ENCODE data around the gene GRXCR2.

GRXCR2 gene

GRCh38 chr5:145913701-145914100 lies 40.9 kb upstream of the GRXCR2 start:
- H4K91ac ChIP-seq (ENCODE audit: low read depth, low read length): no peak overlapping the region
- H3K14ac ChIP-seq (ENCODE audit: low read length): no peak overlapping the region
- no peak overlapping the region for H3K4ac ChIP-seq (ENCODE audit: low read depth, low read length)
- no peak overlapping the region for H3K9ac ChIP-seq (ENCODE audit: low read length)
- no peak overlapping the region for H4K12ac ChIP-seq (ENCODE audit: low read depth, low read length)
- no peak overlapping the region for H2AFZ ChIP-seq (ENCODE audit: insufficient read depth, low read length, poor library complexity)
- H3K4me3 ChIP-seq (ENCODE audit: low read depth, low read length): no peak overlapping the region
- H2BK120ac ChIP-seq (ENCODE audit: insufficient read depth, low read length, poor library complexity): no peak overlapping the region
- no peak overlapping the region for H3K27ac ChIP-seq (ENCODE audit: low read depth, low read length)
- H2BK12ac ChIP-seq (ENCODE audit: low read length): no peak overlapping the region
- no peak overlapping the region for H2BK5ac ChIP-seq (ENCODE audit: low read depth, low read length, poor library complexity)
- H3K79me1 ChIP-seq (ENCODE audit: low read length): no peaks in the 10 kb centered on the region
- no peak overlapping the region for H3K4me2 ChIP-seq (ENCODE audit: low read length)
- no peaks in the 10 kb centered on the region for H3K9me3 ChIP-seq (ENCODE audit: insufficient read depth, low read depth, low read length)
- no peak overlapping the region for H3K23ac ChIP-seq (ENCODE audit: low read length)
- H3K79me2 ChIP-seq (ENCODE audit: control insufficient read depth, insufficient read depth, low read length, poor library complexity): no peaks in the 10 kb centered on the region
- WGBS (ENCODE audit: extremely low coverage, insufficient coverage, insufficient read length): no CpG with 5 or more reads among the region's 7 CpGs
- no peak overlapping the region for H2AK5ac ChIP-seq (ENCODE audit: low read length)
- H3K27me3 ChIP-seq (ENCODE audit: insufficient read depth, low read length): no peaks in the 10 kb centered on the region
- no peak overlapping the region for H4K8ac ChIP-seq (ENCODE audit: low read depth, low read length)
- peaks cover 0 to 2% of the 10 kb centered on the region in 2 experiments for H3K4me1 ChIP-seq (ENCODE audit: control insufficient read depth in 1 of 2, insufficient read depth in 2 of 2, low read length in 2 of 2)
- no peaks in the 10 kb centered on the region for H3K36me3 ChIP-seq (ENCODE audit: control insufficient read depth in 1 of 2, insufficient read depth in 2 of 2, low read length in 2 of 2)
- H3K18ac ChIP-seq (ENCODE audit: low read length): no peak overlapping the region
- no peak for DNase-seq

- Histone ChIP-seq H3K4me1 (ENCODE audit: control insufficient read depth in 1 of 2, insufficient read depth in 2 of 2, low read length in 2 of 2) (peaks cover 0 to 2% of the 10 kb centered on the region in 2 experiments), H3K36me3 (ENCODE audit: control insufficient read depth in 1 of 2, insufficient read depth in 2 of 2, low read length in 2 of 2) (no peaks in the 10 kb centered on the region), H4K8ac (ENCODE audit: low read depth, low read length) (no peak overlapping the region), H3K27ac (ENCODE audit: low read depth, low read length) (no peak overlapping the region), H3K4ac (ENCODE audit: low read depth, low read length) (no peak overlapping the region), H4K91ac (ENCODE audit: low read depth, low read length) (no peak overlapping the region), H2BK120ac (ENCODE audit: insufficient read depth, low read length, poor library complexity) (no peak overlapping the region), H2AFZ (ENCODE audit: insufficient read depth, low read length, poor library complexity) (no peak overlapping the region), H3K14ac (ENCODE audit: low read length) (no peak overlapping the region), H3K27me3 (ENCODE audit: insufficient read depth, low read length) (no peaks in the 10 kb centered on the region), H3K23ac (ENCODE audit: low read length) (no peak overlapping the region), H3K79me1 (ENCODE audit: low read length) (no peaks in the 10 kb centered on the region), H2BK12ac (ENCODE audit: low read length) (no peak overlapping the region), H2AK5ac (ENCODE audit: low read length) (no peak overlapping the region), H3K4me3 (ENCODE audit: low read depth, low read length) (no peak overlapping the region), H2BK5ac (ENCODE audit: low read depth, low read length, poor library complexity) (no peak overlapping the region), H3K4me2 (ENCODE audit: low read length) (no peak overlapping the region), H4K12ac (ENCODE audit: low read depth, low read length) (no peak overlapping the region), H3K9ac (ENCODE audit: low read length) (no peak overlapping the region), H3K18ac (ENCODE audit: low read length) (no peak overlapping the region), H3K9me3 (ENCODE audit: insufficient read depth, low read depth, low read length) (no peaks in the 10 kb centered on the region), H3K79me2 (ENCODE audit: control insufficient read depth, insufficient read depth, low read length, poor library complexity) (no peaks in the 10 kb centered on the region)
- DNase-seq: no peak
- no CpG with 5 or more reads among the region's 5 CpGs for WGBS (ENCODE audit: extremely low coverage, insufficient coverage, insufficient read length)
These were observed 39.8 kb upstream of the GRXCR2 start for GRCh38 chr5:145912594-145912993.

DNA sequence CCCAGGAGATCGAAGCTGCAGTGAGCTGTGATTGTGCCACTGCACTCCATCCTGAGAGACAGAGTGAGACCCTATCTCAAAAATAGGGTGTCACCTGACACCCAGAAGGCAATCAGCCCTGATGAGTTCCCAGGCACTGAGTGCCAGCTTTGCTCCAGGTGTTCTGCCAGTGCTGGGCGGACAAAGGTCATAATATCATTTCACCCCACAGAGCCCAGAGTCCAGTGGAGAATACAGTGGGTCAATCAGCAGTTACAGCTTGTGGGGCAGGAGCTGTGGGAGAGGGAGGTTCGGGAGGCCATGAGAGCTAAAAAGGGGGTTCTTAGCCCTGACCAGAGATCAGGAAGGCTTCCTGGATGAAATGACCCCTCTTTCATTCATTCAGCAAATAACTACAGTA lies 39.2 kb upstream of the GRXCR2 start:
- no peaks in the 10 kb centered on the region for H3K4me1 ChIP-seq (ENCODE audit: control insufficient read depth in 1 of 2, insufficient read depth in 2 of 2, low read length in 2 of 2)
- H3K79me1 ChIP-seq (ENCODE audit: low read length): no peaks in the 10 kb centered on the region
- no peak overlapping the region for H2BK12ac ChIP-seq (ENCODE audit: low read length)
- no peak overlapping the region for H3K9ac ChIP-seq (ENCODE audit: low read length)
- H3K4ac ChIP-seq (ENCODE audit: low read depth, low read length): no peak overlapping the region
- no CpG with 5 or more reads among the region's 3 CpGs for WGBS (ENCODE audit: extremely low coverage, insufficient coverage, insufficient read length)
- no peak overlapping the region for H4K91ac ChIP-seq (ENCODE audit: low read depth, low read length)
- no peak for DNase-seq
- no peak overlapping the region for H2BK120ac ChIP-seq (ENCODE audit: insufficient read depth, low read length, poor library complexity)
- no peaks in the 10 kb centered on the region for H3K36me3 ChIP-seq (ENCODE audit: control insufficient read depth in 1 of 2, insufficient read depth in 2 of 2, low read length in 2 of 2)
- H3K9me3 ChIP-seq (ENCODE audit: insufficient read depth, low read depth, low read length): no peaks in the 10 kb centered on the region
- H3K79me2 ChIP-seq (ENCODE audit: control insufficient read depth, insufficient read depth, low read length, poor library complexity): no peaks in the 10 kb centered on the region
- no peak overlapping the region for H2BK5ac ChIP-seq (ENCODE audit: low read depth, low read length, poor library complexity)
- H4K12ac ChIP-seq (ENCODE audit: low read depth, low read length): no peak overlapping the region
- H3K4me2 ChIP-seq (ENCODE audit: low read length): no peak overlapping the region
- no peak overlapping the region for H3K4me3 ChIP-seq (ENCODE audit: low read depth, low read length)
- no peak overlapping the region for H2AK5ac ChIP-seq (ENCODE audit: low read length)
- no peak overlapping the region for H3K18ac ChIP-seq (ENCODE audit: low read length)
- H3K23ac ChIP-seq (ENCODE audit: low read length): no peak overlapping the region
- no peak overlapping the region for H2AFZ ChIP-seq (ENCODE audit: insufficient read depth, low read length, poor library complexity)
- no peak overlapping the region for H4K8ac ChIP-seq (ENCODE audit: low read depth, low read length)
- H3K27ac ChIP-seq (ENCODE audit: low read depth, low read length): no peak overlapping the region
- H3K27me3 ChIP-seq (ENCODE audit: insufficient read depth, low read length): no peaks in the 10 kb centered on the region
- no peak overlapping the region for H3K14ac ChIP-seq (ENCODE audit: low read length)

DNA sequence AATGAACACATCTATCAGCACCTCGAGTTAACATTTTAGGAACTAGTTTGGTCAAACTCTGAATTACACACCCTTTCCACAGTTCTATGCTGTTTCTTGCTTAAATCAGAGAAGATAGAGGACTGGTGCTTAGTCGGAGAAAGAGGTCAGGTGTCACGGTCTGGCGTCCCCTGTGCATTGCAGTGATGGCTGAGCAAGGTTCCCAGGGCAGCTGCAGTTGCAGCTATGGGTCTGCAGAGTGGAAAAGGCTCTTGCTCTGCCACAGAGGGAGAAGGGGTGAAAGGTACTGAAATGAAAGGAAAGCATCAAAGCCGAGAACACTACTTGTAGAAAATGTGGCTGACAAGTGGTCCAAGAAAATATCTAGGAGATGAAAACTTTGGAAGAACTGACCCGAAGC lies 38.4 kb upstream of the GRXCR2 start:
- no peak overlapping the region for H3K4ac ChIP-seq (ENCODE audit: low read depth, low read length)

More for the DNA sequence above, 38.4 kb upstream of the GRXCR2 start:
- Histone ChIP-seq H3K14ac (ENCODE audit: low read length) (no peak overlapping the region), H2BK12ac (ENCODE audit: low read length) (no peak overlapping the region), H3K27me3 (ENCODE audit: insufficient read depth, low read length) (no peaks in the 10 kb centered on the region), H3K79me2 (ENCODE audit: control insufficient read depth, insufficient read depth, low read length, poor library complexity) (no peaks in the 10 kb centered on the region), H2AFZ (ENCODE audit: insufficient read depth, low read length, poor library complexity) (no peak overlapping the region), H3K9me3 (ENCODE audit: insufficient read depth, low read depth, low read length) (no peaks in the 10 kb centered on the region), H3K36me3 (ENCODE audit: control insufficient read depth in 1 of 2, insufficient read depth in 2 of 2, low read length in 2 of 2) (no peaks in the 10 kb centered on the region), H3K4me3 (ENCODE audit: low read depth, low read length) (no peak overlapping the region), H4K8ac (ENCODE audit: low read depth, low read length) (no peak overlapping the region), H2AK5ac (ENCODE audit: low read length) (no peak overlapping the region), H3K23ac (ENCODE audit: low read length) (no peak overlapping the region), H3K9ac (ENCODE audit: low read length) (no peak overlapping the region), H3K4me1 (ENCODE audit: control insufficient read depth in 1 of 2, insufficient read depth in 2 of 2, low read length in 2 of 2) (no peaks in the 10 kb centered on the region), H2BK120ac (ENCODE audit: insufficient read depth, low read length, poor library complexity) (no peak overlapping the region), H3K79me1 (ENCODE audit: low read length) (no peaks in the 10 kb centered on the region), H4K91ac (ENCODE audit: low read depth, low read length) (no peak overlapping the region), H3K27ac (ENCODE audit: low read depth, low read length) (no peak overlapping the region), H3K4me2 (ENCODE audit: low read length) (no peak overlapping the region), H4K12ac (ENCODE audit: low read depth, low read length) (no peak overlapping the region), H3K18ac (ENCODE audit: low read length) (no peak overlapping the region), H2BK5ac (ENCODE audit: low read depth, low read length, poor library complexity) (no peak overlapping the region)
- no peak for DNase-seq
- WGBS (ENCODE audit: extremely low coverage, insufficient coverage, insufficient read length): no CpG with 5 or more reads among the region's 6 CpGs

Data from trophoblast cell (in vitro differentiated cells and primary cell).